Esophagus squamous epithelium (tissue), 4 donors: Measurements from ENCODE around the gene PRKCB.

Experiments used
- POLR2A ChIP-seq, 4 donors: fragments of 450-650 bp; IDR thresholded peaks; one replicate each; pipeline ENCODE4 v1.6.1; 2017; ENCODE audit warnings: antibody characterized with exemption in 4 of 4, mild to moderate bottlenecking in 4 of 4, moderate library complexity in 3 of 4
- TF ChIP-seq, protein P1 (sequence below), 6 experiments: fragments of 450-650 bp in 4 of 6; fragments of 200-600 bp in 2 of 6; sonication (generic) in 2 of 6; IDR thresholded peaks; one replicate each; pipeline ENCODE4 v1.5.1; 2016 to 2019; ENCODE audit warnings: antibody characterized with exemption in 6 of 6, mild to moderate bottlenecking in 4 of 6, moderate library complexity in 4 of 6

DNA sequence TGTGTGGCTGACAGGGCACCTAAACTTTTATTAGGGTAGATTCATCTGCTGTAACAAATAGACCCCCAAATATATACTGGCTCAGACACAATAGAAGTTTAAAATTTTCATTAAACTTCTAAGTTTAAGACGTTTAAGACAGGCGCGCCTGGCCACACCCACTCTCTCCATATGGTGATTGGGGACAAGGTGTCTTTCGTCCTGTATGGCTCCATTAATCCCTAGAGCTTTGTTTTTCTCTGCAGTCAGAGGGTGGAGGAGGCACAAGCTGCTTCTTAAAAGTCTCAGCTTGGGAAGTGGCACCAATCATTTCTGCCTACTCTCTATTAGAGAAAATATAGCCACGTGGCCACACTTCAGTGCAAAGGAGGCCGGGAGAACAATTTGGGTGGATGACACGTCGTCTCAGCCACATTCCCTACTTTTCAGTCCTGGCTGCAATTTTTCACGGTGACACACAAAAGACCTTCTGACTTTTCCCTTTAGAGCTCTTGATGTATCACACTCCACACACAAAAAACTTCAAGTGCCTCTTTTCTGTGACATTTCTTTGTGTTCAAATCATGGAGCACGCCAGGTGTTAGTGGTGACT, 294.8 kb downstream of the PRKCB start:
- TF ChIP-seq, protein P1, sequence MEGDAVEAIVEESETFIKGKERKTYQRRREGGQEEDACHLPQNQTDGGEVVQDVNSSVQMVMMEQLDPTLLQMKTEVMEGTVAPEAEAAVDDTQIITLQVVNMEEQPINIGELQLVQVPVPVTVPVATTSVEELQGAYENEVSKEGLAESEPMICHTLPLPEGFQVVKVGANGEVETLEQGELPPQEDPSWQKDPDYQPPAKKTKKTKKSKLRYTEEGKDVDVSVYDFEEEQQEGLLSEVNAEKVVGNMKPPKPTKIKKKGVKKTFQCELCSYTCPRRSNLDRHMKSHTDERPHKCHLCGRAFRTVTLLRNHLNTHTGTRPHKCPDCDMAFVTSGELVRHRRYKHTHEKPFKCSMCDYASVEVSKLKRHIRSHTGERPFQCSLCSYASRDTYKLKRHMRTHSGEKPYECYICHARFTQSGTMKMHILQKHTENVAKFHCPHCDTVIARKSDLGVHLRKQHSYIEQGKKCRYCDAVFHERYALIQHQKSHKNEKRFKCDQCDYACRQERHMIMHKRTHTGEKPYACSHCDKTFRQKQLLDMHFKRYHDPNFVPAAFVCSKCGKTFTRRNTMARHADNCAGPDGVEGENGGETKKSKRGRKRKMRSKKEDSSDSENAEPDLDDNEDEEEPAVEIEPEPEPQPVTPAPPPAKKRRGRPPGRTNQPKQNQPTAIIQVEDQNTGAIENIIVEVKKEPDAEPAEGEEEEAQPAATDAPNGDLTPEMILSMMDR (IDR thresholded peaks at IDR 0.05) = no peak
- TF ChIP-seq POLR2A (IDR thresholded peaks at IDR 0.05) = no peak
